A204.1 (cell line): ENCODE measurements around the gene MYO1C.
"Not testable (repeated sequence)": the region's sequence is repeated elsewhere in the genome, so short reads cannot be mapped to it uniquely, and the experiment has no call there.

ENCODE experiments used
- FAIRE-seq: peaks from 2 replicates; lab custom pipeline; 2012; peaks lifted over from hg19 to GRCh38; lab: Jason Lieb, UNC

Gene MYO1C

GRCh38 chr17:1464186-1464585, 28.3 kb downstream of the MYO1C start:
- no peak for FAIRE-seq

- FAIRE-seq: no peak
These were observed 30.0 kb downstream of the MYO1C start for GRCh38 chr17:1462164-1463112.

GRCh38 chr17:1461198-1461944, 31.1 kb downstream of the MYO1C start:
- FAIRE-seq: no peak

- FAIRE-seq: no peak
These were observed 32.3 kb downstream of the MYO1C start for GRCh38 chr17:1460233-1460632.

GRCh38 chr17:1455797-1456599, 36.5 kb downstream of the MYO1C start, which contains the start of gene CRK:
CRK (minus strand) TSS chr17:1456232; CDS start chr17:1456117, 115 bp downstream.
- no peak for FAIRE-seq

GRCh38 chr17:1455291-1455796, 37.1 kb downstream of the MYO1C start:
- FAIRE-seq: no peak

GRCh38 chr17:1454541-1454940, 37.9 kb downstream of the MYO1C start:
- FAIRE-seq: no peak

- not testable (repeated sequence) for FAIRE-seq
These were observed 38.8 kb downstream of the MYO1C start for GRCh38 chr17:1453694-1454093.

GRCh38 chr17:1452836-1453235, 39.6 kb downstream of the MYO1C start:
- no peak for FAIRE-seq

- not testable (repeated sequence) for FAIRE-seq
These were observed 42.2 kb downstream of the MYO1C start for GRCh38 chr17:1450261-1450660.

GRCh38 chr17:1449412-1449967, 43.0 kb downstream of the MYO1C start:
- FAIRE-seq: no peak

- no peak for FAIRE-seq
These were observed 45.4 kb downstream of the MYO1C start for GRCh38 chr17:1447052-1447451.

- no peak for FAIRE-seq
These were observed 46.3 kb downstream of the MYO1C start for GRCh38 chr17:1446201-1446600.

GRCh38 chr17:1445695-1446094, 46.8 kb downstream of the MYO1C start:
- FAIRE-seq: not testable (repeated sequence)

- FAIRE-seq: not testable (repeated sequence)
These were observed 49.8 kb downstream of the MYO1C start for GRCh38 chr17:1442721-1443120.

- FAIRE-seq: no peak
These were observed 50.3 kb downstream of the MYO1C start for GRCh38 chr17:1442187-1442586.

- FAIRE-seq: no peak
These were observed 51.6 kb downstream of the MYO1C start for GRCh38 chr17:1440921-1441320.

GRCh38 chr17:1438593-1439083, 53.8 kb downstream of the MYO1C start:
- FAIRE-seq: no peak

GRCh38 chr17:1435326-1435725, 57.2 kb downstream of the MYO1C start:
- FAIRE-seq: no peak

- FAIRE-seq: no peak
These were observed 58.3 kb downstream of the MYO1C start for GRCh38 chr17:1434150-1434549.

GRCh38 chr17:1431631-1432104, 60.8 kb downstream of the MYO1C start:
- FAIRE-seq: no peak
